ENCODE measurements around the gene EXOSC5.

The EXOSC5 gene

DNA sequence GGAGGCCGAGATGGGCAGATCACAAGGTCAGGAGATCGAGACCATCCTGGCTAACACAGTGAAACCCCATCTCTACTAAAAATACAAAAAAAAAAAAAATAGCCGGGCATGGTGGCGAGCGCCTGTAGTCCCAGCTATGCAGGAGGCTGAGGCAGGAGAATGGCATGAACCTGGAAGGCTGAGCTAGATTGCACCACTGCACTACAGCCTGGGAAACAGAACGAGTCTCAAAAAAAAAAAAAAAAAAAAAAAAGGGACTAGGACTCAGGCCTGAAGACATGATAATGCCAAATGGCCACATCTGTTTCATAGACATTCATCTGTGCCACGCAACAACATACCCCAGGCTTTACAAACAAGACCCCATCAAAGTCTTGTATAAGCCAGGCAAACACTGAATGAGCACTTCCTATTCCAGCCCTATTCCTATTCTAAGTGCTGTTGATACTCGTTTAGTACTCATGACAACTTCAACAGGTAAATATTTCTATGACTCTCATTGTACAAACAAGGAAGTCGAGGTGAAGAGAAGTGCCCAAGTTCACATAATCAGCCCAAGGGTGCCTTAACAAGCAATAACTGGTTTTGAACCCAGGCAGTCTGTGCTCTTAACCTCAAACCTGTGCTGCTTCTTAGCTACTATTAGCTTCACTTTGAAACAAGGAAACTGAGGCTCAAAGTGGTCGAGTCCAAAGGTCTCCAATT, 34.9 kb downstream of the EXOSC5 start:
- ChIA-PET CTCF (interaction anchor here (9.7 kb wide), 1 partner anchor 8 kb away, joined by 103 read pairs; the partner anchor contains the start of gene TGFB1), POLR2A (interaction anchor here (2.8 kb wide), 1 partner anchor 10 kb away, joined by 29 read pairs; the partner anchor contains the start of gene TGFB1)
- TF ChIP-seq, protein P1, sequence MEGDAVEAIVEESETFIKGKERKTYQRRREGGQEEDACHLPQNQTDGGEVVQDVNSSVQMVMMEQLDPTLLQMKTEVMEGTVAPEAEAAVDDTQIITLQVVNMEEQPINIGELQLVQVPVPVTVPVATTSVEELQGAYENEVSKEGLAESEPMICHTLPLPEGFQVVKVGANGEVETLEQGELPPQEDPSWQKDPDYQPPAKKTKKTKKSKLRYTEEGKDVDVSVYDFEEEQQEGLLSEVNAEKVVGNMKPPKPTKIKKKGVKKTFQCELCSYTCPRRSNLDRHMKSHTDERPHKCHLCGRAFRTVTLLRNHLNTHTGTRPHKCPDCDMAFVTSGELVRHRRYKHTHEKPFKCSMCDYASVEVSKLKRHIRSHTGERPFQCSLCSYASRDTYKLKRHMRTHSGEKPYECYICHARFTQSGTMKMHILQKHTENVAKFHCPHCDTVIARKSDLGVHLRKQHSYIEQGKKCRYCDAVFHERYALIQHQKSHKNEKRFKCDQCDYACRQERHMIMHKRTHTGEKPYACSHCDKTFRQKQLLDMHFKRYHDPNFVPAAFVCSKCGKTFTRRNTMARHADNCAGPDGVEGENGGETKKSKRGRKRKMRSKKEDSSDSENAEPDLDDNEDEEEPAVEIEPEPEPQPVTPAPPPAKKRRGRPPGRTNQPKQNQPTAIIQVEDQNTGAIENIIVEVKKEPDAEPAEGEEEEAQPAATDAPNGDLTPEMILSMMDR (IDR thresholded peaks at IDR 0.05; ENCODE audit: insufficient read depth, low read length, missing control alignments) = no peak
- no peak overlapping the region for H3K4me3 ChIP-seq (ENCODE audit: low read depth, low read length)
- DNase-seq (ENCODE audit: low read depth, low spot score) = no peak

DNA sequence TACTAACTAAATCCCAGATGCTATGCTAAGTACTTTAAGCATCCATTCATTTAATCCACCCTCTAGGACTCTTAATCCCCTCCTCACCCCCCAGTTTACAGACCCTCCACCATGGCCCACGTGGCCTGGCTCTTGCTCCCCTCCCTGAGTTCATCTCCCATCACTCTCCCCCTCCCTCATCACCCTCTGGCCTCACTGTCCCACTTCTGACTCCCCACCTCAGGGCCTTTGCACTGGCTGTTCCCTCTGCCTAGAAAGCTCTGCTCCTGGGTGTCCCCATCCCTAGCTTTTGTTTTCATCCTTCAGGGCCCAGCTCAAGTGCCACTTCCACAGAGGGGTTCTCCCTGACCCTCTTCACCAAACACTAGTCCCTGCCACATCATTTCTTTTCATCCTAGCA, 37.4 kb downstream of the EXOSC5 start:
- no peak for DNase-seq (ENCODE audit: low read depth, low spot score)
- TF ChIP-seq, protein P1 (IDR thresholded peaks at IDR 0.05; ENCODE audit: insufficient read depth, low read length, missing control alignments) = no peak
- CTCF ChIA-PET = interaction anchor here (1.0 kb wide), 1 partner anchor 10 kb away, joined by 4 read pairs; no protein-coding TSS in a partner anchor
- POLR2A ChIA-PET = no interaction called here
- H3K4me3 ChIP-seq (ENCODE audit: low read depth, low read length) = no peak overlapping the region

DNA sequence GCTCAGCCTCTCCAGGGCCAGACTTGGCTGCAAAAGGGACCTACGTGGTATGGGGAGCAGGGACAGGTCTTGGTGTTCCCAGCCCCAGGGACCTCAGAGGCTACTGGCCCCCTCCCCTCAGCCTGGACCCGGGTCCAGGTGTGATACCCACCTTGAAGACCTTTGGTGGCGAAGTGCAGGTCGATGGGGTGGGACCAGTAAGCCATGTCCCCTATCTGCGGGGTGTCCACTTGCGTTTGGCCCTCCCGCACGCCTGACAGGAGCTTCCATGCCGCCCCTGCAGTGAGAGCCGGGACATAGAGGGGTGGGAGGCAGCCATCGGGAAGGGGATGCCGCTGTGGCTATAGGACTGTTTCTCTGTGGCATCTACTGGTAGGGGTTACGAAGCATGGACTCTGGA, 39.4 kb downstream of the EXOSC5 start:
- no peak for DNase-seq (ENCODE audit: low read depth, low spot score)
- POLR2A ChIA-PET = interaction anchor here (0.5 kb wide), 1 partner anchor 25 kb away, joined by 3 read pairs; no protein-coding TSS in a partner anchor
- TF ChIP-seq, protein P1 (IDR thresholded peaks at IDR 0.05; ENCODE audit: insufficient read depth, low read length, missing control alignments) = no peak
- CTCF ChIA-PET = no interaction called here
- H3K4me3 ChIP-seq (ENCODE audit: low read depth, low read length) = no peak overlapping the region

DNA sequence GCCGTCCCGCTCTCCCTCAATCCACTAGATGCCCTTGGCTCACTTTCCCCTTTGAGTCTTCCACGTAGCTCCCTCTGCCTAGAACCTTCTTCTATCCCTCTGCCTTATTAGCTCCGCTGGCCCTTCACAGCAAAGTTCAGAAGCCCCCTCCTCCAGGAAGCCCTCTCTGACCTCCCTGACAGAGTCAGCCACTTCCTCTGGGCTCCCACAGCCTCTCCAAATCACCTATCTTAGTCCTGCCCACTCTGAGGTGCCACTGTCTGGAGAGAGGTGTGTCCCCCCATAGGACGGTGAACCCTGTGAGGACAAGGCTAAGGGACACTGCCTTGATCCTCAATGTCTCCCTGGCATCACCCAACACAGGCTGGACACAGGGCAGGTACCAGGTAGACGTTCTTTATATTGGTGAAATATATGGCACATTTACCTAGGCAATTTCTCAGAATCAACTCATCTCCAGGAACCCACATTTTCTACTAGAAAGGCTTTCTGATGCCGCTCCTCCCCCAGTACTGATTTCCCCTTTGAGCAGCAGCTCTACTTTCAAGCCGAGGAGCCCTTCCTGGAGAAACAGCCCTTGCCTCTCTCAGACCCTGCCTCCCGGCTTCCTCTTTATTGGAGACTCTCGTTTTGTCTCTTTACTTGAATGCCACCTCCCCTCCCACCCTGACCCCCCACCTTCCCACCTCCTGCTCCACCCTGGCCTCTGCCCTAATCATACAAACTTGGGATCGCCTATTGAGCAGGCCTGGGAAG, 40.0 kb downstream of the EXOSC5 start:
- no peak overlapping the region for H3K4me3 ChIP-seq (ENCODE audit: low read depth, low read length)
- DNase-seq (ENCODE audit: low read depth, low spot score) = no peak
- TF ChIP-seq, protein P1 (IDR thresholded peaks at IDR 0.05; ENCODE audit: insufficient read depth, low read length, missing control alignments) = no peak
- POLR2A ChIA-PET = interaction anchor here (0.5 kb wide), 1 partner anchor 26 kb away, joined by 3 read pairs; no protein-coding TSS in a partner anchor
- CTCF ChIA-PET = interaction anchor here (0.7 to 6.8 kb wide), 3 partner anchors 9 to 122 kb away, joined by 3 to 103 read pairs (median 4); partner anchors contain the start of gene B9D2

DNA sequence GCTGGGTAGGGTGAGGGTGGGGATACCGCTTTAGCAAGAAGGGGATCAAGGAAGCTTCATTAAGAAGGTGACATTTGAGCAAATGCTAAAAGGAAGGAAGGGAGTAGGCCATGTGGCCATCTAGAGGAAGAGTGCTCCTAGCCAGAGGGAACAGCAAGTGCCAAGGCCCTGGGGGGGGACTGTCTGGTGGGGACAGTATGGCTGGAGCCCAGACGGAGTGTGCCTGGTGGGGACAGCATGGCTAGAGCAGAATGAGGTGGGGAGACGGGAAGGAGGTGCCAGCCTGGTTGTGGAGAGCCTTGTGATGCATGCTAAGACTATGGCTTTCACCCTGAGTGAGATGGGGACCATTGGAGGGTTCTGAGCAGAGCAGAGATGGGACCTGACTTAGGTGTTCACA, 41.4 kb downstream of the EXOSC5 start:
- no peak for DNase-seq (ENCODE audit: low read depth, low spot score)
- CTCF ChIA-PET = interaction anchor here (1.0 to 6.8 kb wide), 11 partner anchors 10 to 151 kb away, joined by 3 to 103 read pairs (median 5); partner anchors contain the start of gene B9D2
- TF ChIP-seq, protein P1 (IDR thresholded peaks at IDR 0.05; ENCODE audit: insufficient read depth, low read length, missing control alignments) = no peak
- POLR2A ChIA-PET = no interaction called here
- no peak overlapping the region for H3K4me3 ChIP-seq (ENCODE audit: low read depth, low read length)

DNA sequence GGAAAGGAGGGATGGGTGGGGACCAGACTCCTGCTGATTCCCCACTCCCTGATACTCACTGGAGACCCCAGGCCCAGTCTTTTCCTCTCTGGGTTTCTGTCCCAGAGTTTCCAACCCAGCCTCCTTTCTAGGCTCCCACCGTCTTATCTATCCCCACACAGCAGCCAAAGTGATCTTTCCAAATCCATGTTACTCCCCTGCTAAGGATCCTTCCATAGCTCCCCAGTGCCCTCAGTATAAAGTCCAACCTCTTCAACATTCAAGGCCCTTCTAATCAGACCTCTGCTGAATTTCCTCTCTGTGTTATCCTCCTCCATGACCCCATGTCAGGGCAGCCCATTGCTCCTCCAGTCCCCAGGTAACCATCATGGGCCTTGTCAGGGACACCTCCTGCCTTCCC, 42.1 kb downstream of the EXOSC5 start:
- POLR2A ChIA-PET = no interaction called here
- TF ChIP-seq, protein P1 (IDR thresholded peaks at IDR 0.05; ENCODE audit: insufficient read depth, low read length, missing control alignments) = no peak
- DNase-seq (ENCODE audit: low read depth, low spot score) = no peak
- CTCF ChIA-PET = interaction anchor here (0.6 to 6.8 kb wide), 13 partner anchors 9 to 150 kb away, joined by 3 to 103 read pairs (median 4); partner anchors contain the start of gene B9D2
- no peak overlapping the region for H3K4me3 ChIP-seq (ENCODE audit: low read depth, low read length)
